Limb (tissue), 2 donors: Measurements from ENCODE around the gene LIG1.
A peak's percentile ranks its signal among the peaks of the same experiment; 100 is the strongest.
"Not testable (repeated sequence)": the region's sequence is repeated elsewhere in the genome, so short reads cannot be mapped to it uniquely, and the experiment has no call there.

ENCODE experiments used
- DNase-seq, 2 donors: peaks; one replicate each; pipeline ENCODE4 v3.0.0-alpha.2; 2016; ENCODE audit errors: extremely low spot score in 2 of 2

The LIG1 gene

GRCh38 chr19:48121909-48122371 is 48.2 kb downstream of the LIG1 start:
- no peak for DNase-seq

GRCh38 chr19:48121066-48121465 is 49.1 kb downstream of the LIG1 start:
- no peak for DNase-seq

- no peak for DNase-seq
Observed at GRCh38 chr19:48120505-48120904, 49.6 kb downstream of the LIG1 start.

GRCh38 chr19:48118131-48118517 is 52.0 kb downstream of the LIG1 start:
- DNase-seq: no peak

- no peak for DNase-seq
Observed at GRCh38 chr19:48117515-48118130, 52.5 kb downstream of the LIG1 start.

GRCh38 chr19:48113190-48113917 is 56.8 kb downstream of the LIG1 start:
- DNase-seq: no peak

- DNase-seq: no peak
Observed at GRCh38 chr19:48111280-48111679, 58.9 kb downstream of the LIG1 start.

- DNase-seq: peak; percentile 86 to 91
Observed at GRCh38 chr19:48110350-48110966, 59.7 kb downstream of the LIG1 start, which contains the start of gene PLA2G4C. PLA2G4C (minus strand) TSS chr19:48110817; CDS start chr19:48106529, 4,288 bp downstream.

GRCh38 chr19:48108997-48109782 is 61.0 kb downstream of the LIG1 start:
- no peak for DNase-seq

GRCh38 chr19:48103922-48104321 is 66.2 kb downstream of the LIG1 start:
- DNase-seq: no peak

GRCh38 chr19:48102870-48103751 is 67.0 kb downstream of the LIG1 start:
- no peak for DNase-seq

GRCh38 chr19:48095612-48096175 is 74.5 kb downstream of the LIG1 start:
- no peak for DNase-seq

GRCh38 chr19:48094855-48095203 is 75.3 kb downstream of the LIG1 start:
- DNase-seq: no peak

- DNase-seq: no peak
Observed at GRCh38 chr19:48094129-48094854, 75.9 kb downstream of the LIG1 start.

GRCh38 chr19:48091111-48091718 is 78.9 kb downstream of the LIG1 start:
- DNase-seq: not testable (repeated sequence)

GRCh38 chr19:48090281-48090802 is 79.8 kb downstream of the LIG1 start:
- DNase-seq: no peak

GRCh38 chr19:48088991-48089390 is 81.2 kb downstream of the LIG1 start:
- DNase-seq: not testable (repeated sequence)

- DNase-seq: no peak
Observed at GRCh38 chr19:48085904-48086864, 84.0 kb downstream of the LIG1 start.
